Measurements from ENCODE around the gene MBNL1.

GRCh38 chr3:152225201-152225600 is 43.5 kb upstream of the MBNL1 start:
- no peak for TF ChIP-seq ELF4 (IDR thresholded peaks at IDR 0.05)
- TF ChIP-seq NFRKB (IDR thresholded peaks at IDR 0.05), result no peak
- TF ChIP-seq BHLHE40 (IDR thresholded peaks at IDR 0.05; ENCODE audit: borderline replicate concordance), result no peak
- TF ChIP-seq ARNT (IDR thresholded peaks at IDR 0.05), result no peak
- no peak for TF ChIP-seq PKNOX1 (IDR thresholded peaks at IDR 0.05)
- no peak for TF ChIP-seq SP1 (IDR thresholded peaks at IDR 0.05)
- TF ChIP-seq TARDBP (IDR thresholded peaks at IDR 0.05), result no peak
- no peak for TF ChIP-seq FOXK2 (IDR thresholded peaks at IDR 0.05)
- no peak for TF ChIP-seq SUZ12 (IDR thresholded peaks at IDR 0.05)
- no peak for TF ChIP-seq FOXM1 (IDR thresholded peaks at IDR 0.05; ENCODE audit: borderline replicate concordance)
- no peak for TF ChIP-seq L3MBTL2 (conservative IDR thresholded peaks at IDR 0.05)

All from HEK293T (cell line).